HG02943 (cell line): ENCODE data around the gene PIK3CB.
"Not testable (repeated sequence)": the region's sequence is repeated elsewhere in the genome, so short reads cannot be mapped to it uniquely, and the experiment has no call there.

Source experiments
- ATAC-seq: cut with Tn5 transposase; IDR thresholded peaks from one replicate; pipeline ENCODE4 v1.9.1; 2021; ENCODE audit warnings: mild to moderate bottlenecking, low read depth, moderate library complexity; ENCODE audit not compliant: unreplicated experiment

Gene PIK3CB

DNA sequence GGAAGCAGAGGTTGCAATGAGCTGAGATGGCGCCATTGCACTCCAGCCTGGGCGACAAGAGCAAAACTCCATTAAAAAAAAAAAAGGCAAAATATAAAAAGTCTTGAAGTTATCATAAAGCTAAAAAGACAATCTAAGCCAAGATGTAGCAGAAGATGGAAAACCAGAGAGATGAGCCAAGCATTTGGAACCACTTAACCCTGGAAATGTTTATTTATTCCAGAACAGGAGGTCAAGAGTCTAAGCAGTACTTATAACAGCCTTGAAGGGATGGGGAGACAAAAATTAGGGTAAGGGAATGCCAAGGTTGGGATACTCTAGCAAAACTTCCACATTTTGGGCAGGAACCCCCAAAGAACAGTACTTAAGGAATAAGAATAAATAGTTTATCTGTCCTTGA, 196.1 kb downstream of the PIK3CB start:
- ATAC-seq = no peak

DNA sequence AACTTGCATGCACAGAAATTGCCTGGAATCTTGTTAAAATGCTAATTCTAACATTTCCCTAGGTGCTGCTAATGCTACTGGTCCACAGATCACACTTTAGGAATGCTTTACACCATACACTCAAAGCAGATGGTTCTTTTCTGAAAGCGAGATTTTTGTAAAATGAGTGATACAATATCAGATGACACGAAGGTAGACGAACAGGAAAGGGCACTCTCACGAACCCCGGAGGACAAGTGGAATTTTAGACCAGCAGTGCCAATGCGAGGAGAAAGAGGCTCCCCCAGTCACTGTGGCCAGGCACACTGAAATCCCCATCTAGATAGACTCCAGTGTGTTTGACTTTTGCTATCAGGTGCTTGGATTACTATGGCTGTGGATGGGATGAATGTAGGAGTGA, 205.2 kb downstream of the PIK3CB start:
- no peak for ATAC-seq

DNA sequence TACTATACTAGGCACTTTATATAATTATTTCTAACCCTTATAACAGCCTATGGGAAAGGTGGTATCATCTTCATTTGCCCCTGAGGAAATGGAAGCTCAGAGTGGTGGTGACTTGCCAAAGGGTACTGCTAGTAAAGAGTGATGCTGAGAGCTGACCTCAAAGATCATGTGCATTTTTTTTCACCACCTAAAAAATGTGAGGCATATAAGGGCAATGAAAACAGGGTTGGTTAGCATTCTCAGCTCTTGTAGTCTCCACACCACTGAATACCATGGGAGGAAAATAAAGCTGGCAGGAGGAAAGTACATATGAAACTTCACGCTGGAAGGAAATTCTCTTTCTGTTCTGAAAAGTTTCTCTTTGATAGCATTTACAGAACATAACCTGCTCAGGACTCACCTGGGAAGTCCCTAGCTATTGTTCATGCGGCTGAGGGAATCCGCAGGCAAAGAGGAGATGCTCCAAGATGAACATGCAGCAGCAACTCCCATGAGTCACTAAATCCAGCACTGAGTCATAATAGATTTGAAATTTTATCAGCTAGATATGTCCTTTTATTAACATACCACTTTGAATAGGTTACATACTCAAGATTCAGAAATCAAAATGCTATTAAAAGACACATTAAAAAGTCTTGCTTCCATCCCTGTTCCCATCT, 208.9 kb downstream of the PIK3CB start:
- ATAC-seq = no peak

DNA sequence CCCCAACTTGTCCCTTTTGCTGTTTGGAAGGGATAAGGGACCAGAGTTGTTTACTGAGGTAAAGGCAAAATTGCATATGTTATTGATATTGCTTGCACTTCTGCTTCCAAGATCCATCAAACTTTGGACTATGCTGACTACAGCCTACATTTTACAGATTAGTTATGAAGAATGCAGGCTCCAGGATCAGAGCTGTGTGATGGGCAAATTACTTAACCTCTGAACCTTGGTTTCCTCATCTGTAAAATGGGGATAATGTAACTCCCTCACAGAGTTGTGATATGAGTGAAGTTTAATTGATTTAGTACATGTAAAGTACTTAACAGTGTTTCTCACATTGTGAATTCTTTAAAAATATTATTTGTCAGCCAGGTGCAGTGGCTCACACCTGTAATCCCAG, 210.2 kb downstream of the PIK3CB start:
- ATAC-seq = no peak

DNA sequence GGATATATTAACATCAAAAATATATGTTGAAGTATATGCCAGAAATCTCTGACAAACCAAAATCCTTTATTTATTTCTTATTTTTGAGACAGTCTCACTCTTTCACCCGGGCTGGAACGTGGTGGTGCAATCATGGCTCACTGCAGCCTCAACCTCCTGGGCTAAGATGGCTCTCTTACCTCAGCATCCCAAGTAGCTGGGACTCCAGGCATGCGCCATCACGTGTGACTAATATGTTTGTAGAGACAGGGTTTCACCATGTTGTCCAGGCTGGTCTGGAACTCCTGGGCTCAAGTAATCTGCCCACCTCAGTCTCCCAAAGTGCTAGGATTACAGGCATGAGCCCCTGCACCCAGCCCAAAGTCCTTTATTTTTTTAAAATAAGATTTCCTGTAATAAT, 214.3 kb downstream of the PIK3CB start:
- no peak for ATAC-seq

DNA sequence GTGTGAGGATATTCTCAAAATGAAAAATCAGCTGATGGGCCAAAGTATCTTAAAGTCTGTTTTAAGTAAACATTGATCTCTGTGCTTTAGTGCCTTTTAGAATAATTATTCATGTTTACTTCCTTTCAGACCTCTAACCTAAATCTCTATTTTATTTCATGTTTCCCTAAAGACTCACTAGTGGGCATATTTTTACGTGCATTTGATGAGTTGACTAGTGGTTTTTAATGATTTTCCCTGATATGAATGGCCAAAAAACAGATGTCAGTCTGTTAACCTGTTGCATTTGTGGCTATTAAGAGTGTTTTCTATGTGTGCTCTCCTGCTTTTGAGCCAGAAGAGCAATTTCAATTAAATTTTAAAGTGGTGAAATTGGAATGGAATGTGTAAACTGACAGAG, 219.3 kb downstream of the PIK3CB start:
- ATAC-seq = no peak

DNA sequence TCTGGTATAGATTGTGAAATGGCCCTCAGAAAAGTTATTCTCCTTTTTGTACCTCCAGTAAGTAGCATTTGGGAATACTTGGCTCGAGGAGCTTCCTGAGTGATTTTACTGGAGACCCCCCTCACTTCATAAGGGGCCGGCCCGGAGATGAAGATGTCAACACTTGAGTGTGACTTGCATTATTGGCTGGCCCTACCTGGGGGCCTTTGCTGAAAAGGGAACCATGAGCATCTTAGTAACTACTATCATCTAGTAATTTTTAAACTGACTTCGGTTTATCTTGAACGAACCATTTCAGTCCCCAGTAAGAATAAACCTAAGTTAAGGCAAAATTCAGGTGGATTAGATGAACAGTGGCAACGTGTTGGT, 224.8 kb downstream of the PIK3CB start:
- no peak for ATAC-seq

DNA sequence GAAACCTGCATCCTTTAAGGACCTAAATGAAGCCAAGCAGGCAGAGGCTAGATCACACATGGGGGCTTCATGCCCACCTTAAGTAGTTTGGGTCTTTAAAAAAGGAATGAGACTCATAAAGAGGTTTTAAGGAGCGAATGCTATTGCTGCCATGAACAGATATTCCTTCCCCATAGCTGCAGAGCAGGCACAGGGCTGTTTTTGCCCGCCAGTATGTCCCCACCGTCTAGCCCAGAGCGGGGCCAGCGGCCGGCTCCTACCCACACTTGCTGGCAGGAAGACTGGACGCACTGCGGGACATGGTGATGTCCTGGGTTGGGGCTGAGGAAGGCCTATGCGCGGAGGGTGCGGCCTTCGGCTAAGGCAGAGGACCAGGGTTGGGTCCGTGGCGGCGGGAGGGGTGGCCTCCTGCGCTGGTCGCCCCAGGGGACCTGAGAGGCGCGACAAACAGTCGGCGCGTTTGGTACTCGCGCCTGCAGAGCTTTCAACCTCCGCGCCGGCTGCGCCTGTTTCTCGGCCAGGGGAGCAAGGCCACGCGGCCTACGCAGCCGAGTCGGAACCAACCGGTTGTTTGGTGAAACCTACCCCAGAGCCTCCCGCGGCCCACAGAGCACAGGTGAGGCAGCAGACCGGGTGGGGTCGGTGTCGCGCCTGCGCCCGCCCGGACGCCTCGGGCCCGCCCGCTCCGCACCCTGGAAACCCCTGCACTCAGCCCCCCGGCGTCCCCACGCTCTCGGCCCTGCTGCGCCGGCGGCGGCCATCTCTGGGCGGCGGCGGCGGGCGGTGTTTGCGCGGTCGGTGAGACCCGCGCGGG, 226.2 kb downstream of the PIK3CB start, which contains the start of gene FAIM:
TSS of gene FAIM (plus strand) at position 450 of the 814 bp plus-strand sequence. CDS start 10,956 bp downstream, outside the sequence.
- peak; percentile 77 for ATAC-seq

DNA sequence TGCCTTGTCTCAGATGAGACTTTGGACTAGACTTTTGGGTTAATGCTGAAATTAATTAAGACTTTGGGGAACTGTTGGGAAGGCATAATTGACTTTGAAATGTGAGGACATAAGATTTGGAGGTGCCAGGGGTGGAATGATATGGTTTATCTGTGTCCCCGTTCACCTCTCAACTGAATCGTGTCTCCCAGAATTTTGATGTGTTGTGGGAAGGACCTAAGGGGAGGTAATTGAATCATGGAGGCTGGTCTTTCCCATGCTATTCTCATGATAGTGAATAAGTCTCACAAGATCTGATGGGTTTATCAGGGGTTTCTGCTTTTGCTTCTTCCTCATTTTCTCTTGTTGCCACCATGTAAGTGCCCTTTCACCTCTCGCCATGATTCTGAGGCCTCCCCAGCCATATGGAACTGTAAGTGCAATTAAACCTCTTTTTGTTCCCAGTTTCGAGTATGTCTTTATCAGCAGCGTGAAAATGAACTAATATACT, 230.6 kb downstream of the PIK3CB start:
- not testable (repeated sequence) for ATAC-seq
